ELF-1 (cell line): Measurements from ENCODE around the gene HOXD13.
A peak's percentile ranks its signal among the peaks of the same experiment; 100 is the strongest.

ENCODE experiments used
- DNase-seq: peaks from one replicate; pipeline ENCODE4 v3.0.0-alpha.2; 2016; ENCODE audit warnings: low read depth, low spot score

The HOXD13 gene

GRCh38 chr2:176130957-176131847 is 38.7 kb downstream of the HOXD13 start:
- no peak for DNase-seq

DNA sequence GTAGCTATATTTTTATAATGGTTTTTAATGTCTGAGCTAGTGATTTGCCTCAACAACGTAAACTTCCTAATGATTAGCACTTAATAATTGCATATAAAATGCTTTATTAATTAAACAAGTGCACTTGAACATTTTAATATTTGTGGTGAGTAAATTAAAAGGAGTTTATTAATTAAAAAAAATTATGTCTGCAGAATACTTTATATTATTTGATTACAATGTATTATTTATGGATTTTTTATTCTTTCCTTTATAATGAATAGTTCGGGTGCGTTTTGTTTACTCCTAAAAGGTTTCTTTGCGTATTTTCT is 39.3 kb downstream of the HOXD13 start:
- no peak for DNase-seq

DNA sequence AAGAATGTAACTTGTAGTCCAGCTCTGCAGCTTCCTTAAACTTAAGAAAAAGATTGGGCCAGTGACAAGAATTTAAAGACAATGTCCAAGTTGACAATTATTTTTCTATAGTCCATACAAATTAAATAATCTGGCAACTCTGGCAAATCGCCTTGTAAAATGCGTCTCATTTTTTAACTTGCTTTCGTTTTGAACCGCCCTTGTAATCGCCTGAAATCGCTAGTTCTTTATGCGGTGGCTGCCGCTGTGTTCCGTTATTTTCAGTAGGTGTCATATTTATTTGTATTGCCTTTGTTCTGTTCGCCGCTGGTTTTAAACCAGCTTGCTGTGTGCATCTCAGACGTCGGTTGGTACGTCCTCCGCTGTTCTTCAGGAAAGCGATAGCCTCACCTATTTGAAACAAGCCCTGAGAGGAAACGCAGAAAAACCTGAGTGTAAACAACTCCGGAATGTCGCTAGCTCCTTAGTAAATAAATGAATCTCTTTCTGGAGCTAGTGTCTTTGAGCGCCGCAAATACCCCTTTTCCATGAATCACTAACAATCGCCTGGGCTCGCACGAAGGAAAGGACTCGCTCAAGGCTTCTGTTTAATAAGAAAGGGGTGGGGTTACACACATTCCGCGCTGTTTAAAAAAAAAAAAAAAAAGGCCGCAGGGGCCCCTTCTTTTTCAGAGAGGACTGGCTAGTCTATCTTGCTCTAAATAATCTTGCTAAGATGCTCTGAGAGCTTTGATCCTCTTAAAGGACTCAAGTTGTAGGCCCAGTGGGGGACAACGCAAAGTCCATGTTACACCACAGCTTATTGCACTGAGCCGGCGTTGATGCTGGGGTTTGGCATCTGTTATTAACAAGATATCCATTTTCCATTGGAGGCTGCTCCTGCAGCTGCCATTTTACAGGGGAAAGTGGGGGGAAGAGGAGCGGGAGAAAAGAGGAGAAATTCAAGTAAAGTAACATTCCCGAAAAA is 40.0 kb downstream of the HOXD13 start:
- DNase-seq = peak; percentile 63

DNA sequence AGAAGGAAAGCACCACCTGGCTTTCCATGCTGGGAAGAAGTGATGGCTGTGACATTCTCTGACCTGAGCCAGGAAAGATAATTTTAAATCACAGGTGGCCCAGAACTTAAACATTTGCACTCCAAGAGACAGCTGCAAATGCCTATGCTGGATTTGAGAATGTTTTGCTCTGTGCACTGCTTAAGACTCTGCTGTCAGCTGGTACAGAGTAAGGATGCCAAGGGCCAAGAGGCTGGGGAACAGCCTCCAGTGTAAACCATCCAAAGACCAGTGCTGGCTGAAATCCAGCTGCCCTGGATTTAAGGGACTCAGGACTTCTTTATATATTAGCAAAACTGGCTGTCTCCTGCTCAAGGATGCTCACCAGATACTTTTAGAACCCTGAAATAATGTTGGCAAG is 40.9 kb downstream of the HOXD13 start:
- DNase-seq = no peak

DNA sequence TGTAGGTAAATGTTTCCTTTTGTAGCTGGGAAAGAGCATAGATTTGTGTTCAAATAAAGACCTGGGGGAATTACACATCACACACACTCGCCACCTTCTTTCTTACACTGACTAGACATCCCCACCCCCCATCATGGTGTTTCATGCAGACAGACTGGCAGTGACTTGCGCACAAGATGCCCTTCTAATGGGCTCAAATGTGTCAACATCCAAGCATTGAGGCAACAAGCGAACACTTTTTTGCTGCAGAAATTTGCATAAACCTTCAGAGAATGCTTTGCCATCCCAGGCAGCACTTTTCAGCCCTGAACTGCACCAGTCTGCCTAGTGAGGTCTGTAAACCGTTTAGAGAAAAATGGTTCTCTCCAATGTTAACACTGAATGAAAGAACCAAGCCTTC is 41.5 kb downstream of the HOXD13 start:
- no peak for DNase-seq

DNA sequence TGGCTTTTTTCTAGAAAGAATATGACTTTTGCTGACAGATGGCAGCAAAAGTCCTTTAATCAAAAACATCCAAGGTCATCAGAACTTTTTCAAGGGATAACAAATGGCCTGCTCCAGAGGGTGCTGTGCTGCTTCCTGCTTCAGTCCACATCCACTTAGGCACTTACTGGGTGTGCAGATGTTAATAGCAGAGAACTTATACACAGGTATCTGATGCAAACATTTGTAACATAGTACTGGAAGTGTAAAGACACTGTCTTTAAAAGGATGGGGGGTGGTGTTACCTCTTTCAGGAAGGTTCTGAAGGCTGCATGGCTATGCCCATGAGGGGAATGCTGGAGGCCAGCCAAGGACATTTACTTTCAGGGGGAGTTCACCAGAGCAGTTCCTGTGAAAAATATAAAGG is 42.5 kb downstream of the HOXD13 start:
- DNase-seq = no peak

GRCh38 chr2:176136374-176137251 is 44.1 kb downstream of the HOXD13 start:
- DNase-seq = no peak

DNA sequence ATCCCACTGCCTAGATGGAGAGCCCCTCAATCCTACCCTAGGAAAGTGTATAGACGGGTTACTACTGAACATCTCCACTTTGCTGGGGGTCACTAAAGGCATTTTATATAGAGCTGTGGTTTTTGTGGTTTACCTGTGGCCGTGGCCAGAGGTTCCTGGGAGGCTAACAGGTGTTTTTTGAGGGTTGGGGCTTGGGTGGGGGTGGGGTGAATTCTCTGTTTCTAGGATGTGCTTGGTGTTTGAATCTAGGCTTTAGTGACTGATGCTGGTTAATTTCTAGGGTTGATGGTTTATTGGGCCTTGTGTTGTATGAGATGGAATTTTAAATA is 44.7 kb downstream of the HOXD13 start:
- DNase-seq = no peak

GRCh38 chr2:176137906-176138305 is 45.4 kb downstream of the HOXD13 start:
- DNase-seq = no peak

DNA sequence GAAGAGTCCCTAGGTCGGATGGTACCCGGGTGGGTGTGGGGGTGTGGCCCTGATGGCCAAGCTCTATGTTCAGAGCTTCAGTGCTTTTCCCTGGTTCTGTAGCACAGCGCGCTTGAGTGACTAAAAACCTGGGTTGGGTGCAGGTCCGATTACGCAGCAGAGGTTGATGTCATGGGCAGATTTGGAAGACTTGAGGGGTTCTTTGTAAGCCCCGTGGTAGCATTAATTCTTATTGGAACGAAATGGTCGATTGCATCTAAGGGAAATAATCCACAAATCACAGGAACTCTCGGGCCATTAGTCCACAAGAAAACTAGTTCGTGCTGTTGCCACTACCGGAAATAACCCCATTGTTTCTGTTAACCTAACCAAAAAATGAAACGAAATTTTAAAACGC is 46.0 kb downstream of the HOXD13 start:
- DNase-seq = no peak

DNA sequence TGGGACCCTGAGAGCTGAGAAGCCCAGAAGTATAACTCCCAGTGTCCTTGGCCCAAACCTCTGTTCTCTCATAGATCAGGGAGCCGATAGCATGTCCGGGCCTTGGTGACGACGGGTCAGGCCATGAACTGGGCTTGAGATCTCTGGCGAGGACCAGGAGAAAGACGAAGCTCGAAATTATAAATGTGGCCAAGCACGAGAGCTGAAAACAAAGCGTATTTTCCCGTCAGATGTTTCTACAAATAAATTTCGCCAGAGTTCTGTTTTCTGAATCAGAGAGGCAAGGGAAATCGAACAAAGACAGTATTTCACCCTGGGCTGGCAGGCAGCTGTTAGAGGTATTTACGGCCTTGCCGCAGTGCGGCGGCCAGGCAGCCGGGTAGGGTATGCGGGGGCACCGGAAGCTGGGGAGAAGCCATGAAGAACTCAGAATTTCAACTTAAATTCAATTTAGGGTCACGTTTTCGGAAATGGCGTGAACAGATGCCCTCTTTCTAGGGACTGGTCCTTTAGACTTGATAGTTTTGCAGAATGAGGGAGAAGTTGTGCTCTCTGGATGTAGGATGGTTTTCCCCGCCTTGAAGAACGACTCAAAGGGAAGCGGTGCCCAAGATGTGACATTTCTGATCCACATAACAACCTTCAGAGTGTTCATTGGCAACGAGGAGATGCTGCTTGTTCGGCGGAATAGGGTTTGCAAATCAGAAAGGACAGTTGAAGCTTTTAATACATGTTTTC is 46.6 kb downstream of the HOXD13 start:
- DNase-seq = no peak

DNA sequence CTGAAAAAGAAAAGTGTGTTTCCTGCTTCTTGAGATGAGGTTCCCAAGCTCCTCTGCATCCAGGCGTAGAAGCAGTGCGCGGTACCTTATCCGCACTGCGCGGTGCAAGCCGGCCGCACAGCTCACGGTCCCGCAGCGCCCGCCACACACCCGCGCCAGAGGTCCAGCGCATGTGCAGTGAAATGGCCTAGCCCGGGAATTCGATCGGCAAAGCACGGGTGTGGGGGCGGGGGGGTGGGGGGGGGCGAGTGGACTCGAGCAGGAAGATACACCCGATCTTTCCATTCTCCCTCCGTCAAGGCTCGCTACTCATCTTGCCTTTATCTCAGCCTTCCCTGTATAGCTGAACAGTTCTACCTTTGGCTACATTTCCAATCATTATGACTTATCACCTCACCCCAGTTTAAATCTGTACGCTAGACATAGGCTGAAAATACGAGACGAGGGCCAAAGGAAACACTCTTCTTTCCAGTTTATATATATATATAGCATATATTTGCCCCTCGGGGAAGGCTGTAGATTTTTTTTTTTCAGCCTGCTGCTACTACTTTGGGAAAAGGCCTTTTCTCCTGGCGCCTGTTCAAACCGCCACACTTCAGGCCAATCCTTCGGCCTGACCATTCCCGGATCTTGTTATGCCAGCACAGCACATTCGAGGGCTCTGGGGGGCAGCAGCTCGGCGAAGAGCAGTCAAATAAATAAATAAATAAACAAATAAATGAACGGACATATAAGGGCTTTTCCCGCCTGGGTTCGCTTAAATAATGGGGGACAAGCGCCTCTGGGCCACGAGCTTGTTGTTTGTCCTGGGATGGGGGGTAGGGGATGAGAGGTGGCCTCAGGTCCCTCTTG is 47.4 kb downstream of the HOXD13 start:
- DNase-seq = no peak

- peak; percentile 90 for DNase-seq
Observed at GRCh38 chr2:176140513-176141317, 48.2 kb downstream of the HOXD13 start.

DNA sequence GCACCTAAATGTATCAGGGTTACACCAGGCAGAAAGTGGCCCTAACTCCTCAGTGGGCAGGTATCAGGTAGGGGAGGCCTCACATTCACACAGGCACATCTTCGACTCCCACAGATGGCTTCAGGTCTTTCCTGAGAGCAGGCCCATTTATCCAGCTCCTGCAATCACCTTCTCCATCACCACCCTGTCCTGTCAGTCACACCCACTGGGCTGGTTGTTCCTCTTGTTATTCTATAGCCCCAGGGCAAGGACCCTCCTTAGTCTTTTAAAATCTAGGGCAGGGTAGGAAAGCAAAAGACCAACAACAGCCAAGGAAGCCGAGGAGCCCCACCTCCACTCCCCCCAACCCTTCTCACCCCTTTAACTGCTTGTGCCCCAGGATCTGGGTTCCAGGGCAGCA is 49.8 kb downstream of the HOXD13 start:
- no peak for DNase-seq
